H1 (cell line): ENCODE data around the gene CA10. TPM values are rescaled to one million over a fixed set of nuclear protein-coding genes. Genes with fewer than 3 reads are reported as not detected.

Experiments
- CTCF ChIA-PET: fragments of 300-600 bp; sonication (Branson Sonifier 250); formaldehyde crosslinking; loops from one replicate; lab custom pipeline; 2021; ENCODE audit not compliant: partially characterized antibody; lab: Charles Lee
- POLR2A ChIA-PET: fragments of 300-600 bp; sonication (Branson Sonifier 250); formaldehyde crosslinking; loops from one replicate; lab custom pipeline; 2021; ENCODE audit warnings: inconsistent platforms; ENCODE audit not compliant: partially characterized antibody; lab: Charles Lee
- DNase-seq, 2 experiments: peaks; one replicate each; pipeline versions ENCODE4 v3.0.0 to v3.0.0-alpha.2; 2010 to 2022; ENCODE audit warnings: low spot score in 2 of 2, low read depth in 1 of 2, mixed read lengths in 1 of 2
- FAIRE-seq: peaks from 2 replicates; lab custom pipeline; 2011; peaks lifted over from hg19 to GRCh38; lab: Jason Lieb, UNC
- H2AFZ ChIP-seq: 2 replicates; pipeline ENCODE4 v1.8.1; 2012; ENCODE audit warnings: low read length, inconsistent platforms
- H2AK5ac ChIP-seq: 2 replicates; pipeline ENCODE4 v1.6.1; 2013; ENCODE audit warnings: low read depth, low read length
- H2BK120ac ChIP-seq: replicated peaks from 2 replicates; pipeline ENCODE3; 2013; ENCODE audit warnings: low read depth, low read length, inconsistent platforms
- H2BK12ac ChIP-seq: 2 replicates; pipeline ENCODE4 v1.6.1; 2013; ENCODE audit warnings: low read depth, low read length
- H2BK15ac ChIP-seq: 2 replicates; pipeline ENCODE4 v1.6.1; 2013; ENCODE audit warnings: low read length
- H2BK20ac ChIP-seq: 2 replicates; pipeline ENCODE4 v1.6.1; 2013; ENCODE audit warnings: low read length
- H2BK5ac ChIP-seq: 2 replicates; pipeline ENCODE4 v1.6.1; 2013; ENCODE audit warnings: low read depth, low read length
- H3K14ac ChIP-seq: 2 replicates; pipeline ENCODE4 v1.6.1; 2013; ENCODE audit warnings: inconsistent platforms; ENCODE audit not compliant: insufficient read length
- H3K18ac ChIP-seq: 2 replicates; pipeline ENCODE4 v1.6.1; 2013; ENCODE audit warnings: low read length; ENCODE audit errors: extremely low read depth
- H3K23ac ChIP-seq: 2 replicates; pipeline ENCODE4 v1.6.1; 2013; ENCODE audit warnings: inconsistent platforms; ENCODE audit not compliant: insufficient read length
- H3K23me2 ChIP-seq: 2 replicates; pipeline ENCODE4 v1.6.1; 2013; ENCODE audit warnings: low read depth, low read length
- H3K27ac ChIP-seq: 2 replicates; pipeline ENCODE4 v1.6.1; 2011; ENCODE audit warnings: low read depth, low read length, inconsistent platforms
- H3K27me3 ChIP-seq, 4 experiments: replicated peaks in 1 of 4; 1 replicate in 1 of 4; 2 replicates in 3 of 4; pipeline versions ENCODE4 v1.6.1 to v1.8.1; 2011 to 2013; ENCODE audit warnings: low read length in 3 of 4, mild to moderate bottlenecking in 3 of 4, inconsistent platforms in 2 of 4, mixed read lengths in 2 of 4, moderate library complexity in 1 of 4; ENCODE audit not compliant: control insufficient read depth in 3 of 4, insufficient read depth in 3 of 4; ENCODE audit errors: extremely low read depth in 1 of 4
- H3K36me3 ChIP-seq, 4 experiments: 2 replicates each; pipeline versions ENCODE4 v1.6.1 to v1.8.1; 2011 to 2013; ENCODE audit warnings: mild to moderate bottlenecking in 4 of 4, low read length in 3 of 4, moderate library complexity in 2 of 4, control low read depth in 1 of 4, inconsistent platforms in 1 of 4; ENCODE audit not compliant: insufficient read depth in 4 of 4, control insufficient read depth in 2 of 4
- H3K4ac ChIP-seq: replicated peaks from 2 replicates; pipeline ENCODE3; 2013; ENCODE audit warnings: low read length, low read depth, mixed read lengths, inconsistent platforms; ENCODE audit not compliant: insufficient read length
- H3K4me1 ChIP-seq, 4 experiments: replicated peaks in 1 of 4; 1 replicate in 1 of 4; 2 replicates in 3 of 4; pipeline versions ENCODE4 v1.6.1 to v1.8.1; 2011 to 2013; ENCODE audit warnings: low read length in 3 of 4, inconsistent platforms in 2 of 4, mixed read lengths in 1 of 4; ENCODE audit not compliant: insufficient read depth in 4 of 4, control insufficient read depth in 3 of 4
- H3K4me2 ChIP-seq, 2 experiments: 2 replicates each; pipeline versions ENCODE4 v1.6.1 to v1.8.1; 2011 to 2013; ENCODE audit warnings: low read depth in 2 of 2, low read length in 2 of 2, control low read depth in 1 of 2, inconsistent platforms in 1 of 2, mild to moderate bottlenecking in 1 of 2; ENCODE audit not compliant: insufficient read depth in 1 of 2
- H3K4me3 ChIP-seq, 4 experiments: fragments of 200-600, 300-600 bp in 1 of 4; sonication (generic), shearing (Covaris generic), sonication (Bioruptor Twin) in 1 of 4; 2 replicates each; pipeline versions ENCODE4 v1.5.1 to v1.8.1; 2011 to 2016; ENCODE audit warnings: low read length in 4 of 4, low read depth in 3 of 4, control low read depth in 2 of 4, inconsistent platforms in 2 of 4, mild to moderate bottlenecking in 2 of 4, mixed read lengths in 1 of 4, moderate library complexity in 1 of 4; ENCODE audit not compliant: insufficient read depth in 2 of 4; ENCODE audit errors: extremely low read depth in 1 of 4
- H3K56ac ChIP-seq: replicated peaks from 2 replicates; pipeline ENCODE3; 2013; ENCODE audit warnings: low read depth, mild to moderate bottlenecking, mixed read lengths, low read length, inconsistent platforms; ENCODE audit not compliant: insufficient read length
- H3K79me1 ChIP-seq: 2 replicates; pipeline ENCODE4 v1.6.1; 2013; ENCODE audit warnings: low read depth, low read length, control low read depth
- H3K79me2 ChIP-seq, 2 experiments: 2 replicates each; pipeline versions ENCODE4 v1.6.1 to v1.8.1; 2012 to 2013; ENCODE audit warnings: low read length in 2 of 2, mild to moderate bottlenecking in 2 of 2, inconsistent platforms in 1 of 2; ENCODE audit not compliant: insufficient read depth in 2 of 2, control insufficient read depth in 1 of 2
- H3K9ac ChIP-seq, 4 experiments: replicated peaks in 1 of 4; 1 replicate in 1 of 4; 2 replicates in 3 of 4; pipeline versions ENCODE4 v1.6.1 to v1.8.1; 2011 to 2013; ENCODE audit warnings: low read depth in 3 of 4, low read length in 3 of 4, control low read depth in 2 of 4, mild to moderate bottlenecking in 2 of 4, moderate library complexity in 2 of 4, inconsistent platforms in 1 of 4; ENCODE audit errors: extremely low read depth in 1 of 4
- H3K9me3 ChIP-seq, 2 experiments: 2 replicates each; pipeline versions ENCODE4 v1.6.1 to v1.8.1; 2012 to 2013; ENCODE audit warnings: mild to moderate bottlenecking in 2 of 2, moderate library complexity in 2 of 2, control low read depth in 1 of 2, inconsistent platforms in 1 of 2, low read depth in 1 of 2, low read length in 1 of 2, mixed read lengths in 1 of 2; ENCODE audit not compliant: insufficient read depth in 2 of 2
- H4K20me1 ChIP-seq, 2 experiments: replicated peaks in 1 of 2; 2 replicates each; pipeline versions ENCODE3 to v1.8.1; 2011 to 2013; ENCODE audit warnings: inconsistent platforms in 2 of 2, low read length in 2 of 2, mild to moderate bottlenecking in 1 of 2; ENCODE audit not compliant: insufficient read depth in 2 of 2, control insufficient read depth in 1 of 2
- H4K5ac ChIP-seq: 2 replicates; pipeline ENCODE4 v1.6.1; 2013; ENCODE audit warnings: low read length, low read depth, mixed read lengths, inconsistent platforms; ENCODE audit not compliant: insufficient read length
- H4K8ac ChIP-seq: 2 replicates; pipeline ENCODE4 v1.8.0; 2013; ENCODE audit warnings: mild to moderate bottlenecking, moderate library complexity, low read length, inconsistent platforms; ENCODE audit not compliant: insufficient read depth; ENCODE audit errors: extremely low read depth
- H4K91ac ChIP-seq: replicated peaks from 2 replicates; pipeline ENCODE3; 2013; ENCODE audit warnings: low read length, mixed read lengths, inconsistent platforms; ENCODE audit not compliant: insufficient read length
- ASH2L ChIP-seq: fragments of 200-600, 300-600 bp; sonication (generic); IDR thresholded peaks from one replicate; pipeline ENCODE4 v1.7.1; 2017; ENCODE audit warnings: low read length
- CEBPB ChIP-seq: IDR thresholded peaks from 2 replicates; pipeline ENCODE4 v1.6.1; 2012; ENCODE audit warnings: low read depth, low read length
- EP300 ChIP-seq, 2 experiments: IDR thresholded peaks; 1 replicate in 1 of 2; 2 replicates in 1 of 2; pipeline ENCODE4 v1.6.1; 2011 to 2012; ENCODE audit warnings: low read depth in 2 of 2, low read length in 2 of 2, mild to moderate bottlenecking in 2 of 2, borderline replicate concordance in 1 of 2, inconsistent platforms in 1 of 2, moderate library complexity in 1 of 2
- HDAC2 ChIP-seq, 2 experiments: fragments of 300-600 bp in 1 of 2; sonication (generic) in 1 of 2; IDR thresholded peaks; 2 replicates each; pipeline ENCODE4 v1.6.1; 2011 to 2012; ENCODE audit warnings: low read depth in 2 of 2, low read length in 2 of 2, mild to moderate bottlenecking in 2 of 2, moderate library complexity in 2 of 2, borderline replicate concordance in 1 of 2, inconsistent platforms in 1 of 2
- NRF1 ChIP-seq: IDR thresholded peaks from 2 replicates; pipeline ENCODE4 v1.6.1; 2011; ENCODE audit warnings: mild to moderate bottlenecking, low read depth, low read length, improper control_type of control experiment
- RXRA ChIP-seq: IDR thresholded peaks from 2 replicates; pipeline ENCODE4 v1.6.1; 2011; ENCODE audit warnings: low read depth, mild to moderate bottlenecking, low read length, moderate library complexity; ENCODE audit not compliant: insufficient read depth
- SAP30 ChIP-seq: fragments of 300-600 bp; sonication (generic); IDR thresholded peaks from 2 replicates; pipeline ENCODE4 v1.7.1; 2012; ENCODE audit warnings: low read length, moderate library complexity, mild to moderate bottlenecking, inconsistent platforms; ENCODE audit not compliant: insufficient read depth, insufficient replicate concordance
- SRF ChIP-seq: IDR thresholded peaks from 2 replicates; pipeline ENCODE4 v1.6.1; 2011; ENCODE audit warnings: mild to moderate bottlenecking, low read depth, low read length, moderate library complexity
- TAF7 ChIP-seq: optimal IDR thresholded peaks from 2 replicates; pipeline ENCODE3; 2011; ENCODE audit warnings: low read depth, mild to moderate bottlenecking, inconsistent platforms, low read length, moderate library complexity, borderline replicate concordance
- WGBS, 2 experiments: shearing (Covaris generic) in 1 of 2; methylation state at CpG; one replicate each; pipeline versions ENCODE4 v1.1.6 to v1.1.7; 2013 to 2015; ENCODE audit warnings: low lambda C conversion rate in 2 of 2, mixed read lengths in 2 of 2, inconsistent platforms in 1 of 2, low coverage in 1 of 2, missing lambda C conversion rate in 1 of 2; ENCODE audit not compliant: insufficient replicate concordance in 2 of 2, insufficient coverage in 1 of 2, insufficient read length in 1 of 2; ENCODE audit errors: extremely low coverage in 1 of 2, missing lambda C conversion rate in 1 of 2; 5-methylcytosine and 5-hydroxymethylcytosine counted together
- polyA plus RNA-seq, 7 experiments: library from polyadenylated mRNA; depleted of rRNA in 3 of 7; stranded (reverse) in 5 of 7; unstranded in 2 of 7; fragments of >200 nt in 5 of 7; fragments of 200-250 nt in 2 of 7; gene quantifications; 1 replicate in 5 of 7; 2 replicates in 1 of 7; 4 replicates in 1 of 7; pipeline versions ENCODE4 v1.2.1 to v1.2.3, GENCODE V29; 2011 to 2013; ENCODE audit warnings: missing spikeins in 2 of 7, mixed read lengths in 2 of 7
- total RNA-seq: library from RNA; stranded (reverse); fragmentation: NEBNext Ultra II Directional; extraction: Animal tissue kit (Norgen Biotek cat#: 25700); gene quantifications from 2 replicates; pipeline ENCODE4 v1.2.1, GENCODE V29; 2021

CA10 gene
- total and polyA plus RNA-seq, 2 of the 8 experiments (the other 6 are each of a cell fraction or from before 2014, with no cell fraction given): 0.60 to 0.63 TPM

- TF ChIP-seq HDAC2 (IDR thresholded peaks at IDR 0.05; ENCODE audit: borderline replicate concordance in 1 of 2, low read depth in 2 of 2, low read length in 2 of 2) (no peak), ASH2L (no peak), SRF (no peak), NRF1 (no peak), TAF7 (no peak), CEBPB (no peak), SAP30 (no peak), EP300 (IDR thresholded peaks at IDR 0.05; ENCODE audit: borderline replicate concordance in 1 of 2, low read depth in 2 of 2, low read length in 2 of 2) (no peak), RXRA (no peak)
- TF ChIP-seq, all 59 proteins: peak for 0
- Histone ChIP-seq H2BK20ac (no peak overlapping the region), H4K5ac (no peak overlapping the region), H3K23ac (no peak overlapping the region), H3K27me3 (no peaks in the 10 kb centered on the region), H2BK12ac (no peak overlapping the region), H3K56ac (no peak overlapping the region), H4K20me1 (no peaks in the 10 kb centered on the region), H2AK5ac (no peak overlapping the region), H3K79me1 (no peaks in the 10 kb centered on the region), H3K4me1 (peaks cover 0 to 8% (median 3%) of the 10 kb centered on the region in 4 experiments; a peak in 2 of 7 replicates), H3K79me2 (no peaks in the 10 kb centered on the region), H4K8ac (no peak overlapping the region), H3K14ac (no peak overlapping the region), H2BK15ac (no peak overlapping the region), H3K9ac (no peak overlapping the region), H3K18ac (no peak overlapping the region), H4K91ac (no peak overlapping the region), H3K4ac (no peak overlapping the region), H3K27ac (no peak overlapping the region), H2BK120ac (no peak overlapping the region), H3K23me2 (no peaks in the 10 kb centered on the region), H2BK5ac (no peak overlapping the region), H3K9me3 (no peaks in the 10 kb centered on the region), H3K4me3 (no peak overlapping the region), H3K4me2 (no peak overlapping the region), H2AFZ (no peak overlapping the region), H3K36me3 (no peaks in the 10 kb centered on the region)
- DNase-seq (no peak), FAIRE-seq (no peak)
- ChIA-PET CTCF (interaction anchor here (1.4 to 2.1 kb wide), 2 partner anchors 14 to 212 kb away, joined by 3 to 7 read pairs; no protein-coding TSS in a partner anchor), POLR2A (no interaction called here)
- WGBS, 2 experiments: 90% methylated on average over 5 of the region's 5 CpGs; no CpG with 5 or more reads in 1 of the 2 experiments
Observed at GRCh38 chr17:51647826-51648225, 510.7 kb downstream of the CA10 start.
